HEK293T (cell line): ENCODE data around the gene NF1.

Source experiments
- BHLHE40 ChIP-seq: fragments of 450-650 bp; IDR thresholded peaks from 2 replicates; pipeline ENCODE4 v1.6.1; 2016; ENCODE audit warnings: mild to moderate bottlenecking, moderate library complexity, borderline replicate concordance
- ELF4 ChIP-seq: fragments of 450-650 bp; IDR thresholded peaks from 2 replicates; pipeline ENCODE4 v1.6.1; 2017; ENCODE audit warnings: antibody characterized with exemption
- FOXA1 ChIP-seq: fragments of 450-650 bp; IDR thresholded peaks from 2 replicates; pipeline ENCODE4 v1.6.1; 2016; ENCODE audit warnings: mild to moderate bottlenecking
- FOXK2 ChIP-seq: fragments of 450-650 bp; IDR thresholded peaks from 2 replicates; pipeline ENCODE4 v1.6.1; 2016; ENCODE audit warnings: mild to moderate bottlenecking
- HDGF ChIP-seq: fragments of 450-650 bp; IDR thresholded peaks from 2 replicates; pipeline ENCODE4 v1.6.1; 2017; ENCODE audit warnings: antibody characterized with exemption, borderline replicate concordance
- LEF1 ChIP-seq: fragments of 450-650 bp; IDR thresholded peaks from 2 replicates; pipeline ENCODE4 v1.6.1; 2017; ENCODE audit warnings: mild to moderate bottlenecking, borderline replicate concordance
- SP1 ChIP-seq: fragments of 450-650 bp; IDR thresholded peaks from 2 replicates; pipeline ENCODE4 v1.6.1; 2017
- SUZ12 ChIP-seq: fragments of 450-650 bp; IDR thresholded peaks from 2 replicates; pipeline ENCODE4 v1.6.1; 2016; ENCODE audit warnings: mild to moderate bottlenecking
- TARDBP ChIP-seq: fragments of 450-650 bp; IDR thresholded peaks from 2 replicates; pipeline ENCODE4 v1.6.1; 2016

GRCh38 chr17:31283841-31284240 is 189.1 kb downstream of the NF1 start:
- TF ChIP-seq SP1 (no peak), FOXK2 (no peak), SUZ12 (no peak), LEF1 (no peak), HDGF (no peak), BHLHE40 (no peak), ELF4 (no peak), TARDBP (no peak), FOXA1 (no peak)
